GM12878 (cell line): ENCODE data around the gene RNF175. TPM values are rescaled to one million over a fixed set of nuclear protein-coding genes. Genes with fewer than 3 reads are reported as not detected.

ENCODE experiments used
- ATAC-seq: fragments of 200-7000 bp; cut with Tn5 transposase; 3 replicates; pipeline ENCODE4 v1.9.1; 2020; ENCODE audit warnings: mild to moderate bottlenecking, moderate library complexity
- Bru-seq: library from RNA; stranded (reverse); fragments of 400-500 nt; gene quantifications from one replicate; lab custom pipeline; 2021; lab: Mats Ljungman, UMichigan
- BruChase-seq, 2 experiments: library from RNA; stranded (reverse); fragments of 400-500 nt; gene quantifications; one replicate each; lab custom pipeline; 2021; lab: Mats Ljungman, UMichigan
- BruUV-seq: library from RNA; stranded (reverse); fragments of 400-500 nt; replicated peaks from 2 replicates; lab custom pipeline; 2021; lab: Mats Ljungman, UMichigan
- CTCF ChIA-PET: fragments of 300-600 bp; sonication (Branson Sonifier 250); formaldehyde crosslinking; extraction: SDS; loops from one replicate; lab custom pipeline; 2021; ENCODE audit warnings: inconsistent platforms; lab: Yijun Ruan, JAX
- POLR2A ChIA-PET: fragments of 350-600 bp; formaldehyde crosslinking; extraction: SDS; loops from one replicate; lab custom pipeline; 2021; ENCODE audit warnings: inconsistent platforms; lab: Charles Lee
- RAD21 ChIA-PET: fragments of 300-600 bp; sonication (Branson Sonifier 250); formaldehyde crosslinking; loops from one replicate; lab custom pipeline; 2023; ENCODE audit warnings: antibody characterized with exemption; ENCODE audit not compliant: unreplicated experiment; lab: Charles Lee
- SMC1A ChIA-PET: fragments of 300-600 bp; sonication (Branson Sonifier 250); formaldehyde crosslinking; loops from one replicate; lab custom pipeline; 2023; ENCODE audit not compliant: unreplicated experiment, uncharacterized antibody; lab: Charles Lee
- DNase-seq: peaks from one replicate; pipeline ENCODE4 v3.0.0-alpha.2; 2011; ENCODE audit warnings: low read depth, low spot score
- FAIRE-seq: peaks from 3 replicates; lab custom pipeline; 2011; peaks lifted over from hg19 to GRCh38; lab: Jason Lieb, UNC
- H2AFZ ChIP-seq: 2 replicates; pipeline ENCODE4 v1.6.0; 2011; ENCODE audit warnings: low read depth, low read length, control low read depth; ENCODE audit not compliant: control insufficient read depth
- H3K27ac ChIP-seq: 2 replicates; pipeline ENCODE4 v1.5.1; 2011; ENCODE audit warnings: control low read depth; ENCODE audit not compliant: control insufficient read depth, insufficient read depth
- H3K27me3 ChIP-seq, 2 experiments: replicated peaks in 1 of 2; 2 replicates each; pipeline versions ENCODE4 v1.6.0 to v1.6.1; 2011; ENCODE audit warnings: low read length in 1 of 2; ENCODE audit not compliant: control insufficient read depth in 2 of 2, insufficient read depth in 2 of 2
- H3K36me3 ChIP-seq, 2 experiments: 2 replicates each; pipeline ENCODE4 v1.5.1; 2011; ENCODE audit warnings: low read length in 1 of 2; ENCODE audit not compliant: control insufficient read depth in 2 of 2, insufficient read depth in 2 of 2
- H3K4me1 ChIP-seq: 2 replicates; pipeline ENCODE4 v1.6.1; 2011; ENCODE audit warnings: mild to moderate bottlenecking, low read length, moderate library complexity, mixed read lengths; ENCODE audit not compliant: control insufficient read depth, insufficient read depth
- H3K4me2 ChIP-seq: 2 replicates; pipeline ENCODE4 v1.6.0; 2011; ENCODE audit warnings: control low read depth; ENCODE audit not compliant: control insufficient read depth, insufficient read depth
- H3K4me3 ChIP-seq: fragments of 200-600 bp; sonication (generic); 2 replicates; pipeline ENCODE4 v1.5.1; 2016
- H3K79me2 ChIP-seq: 2 replicates; pipeline ENCODE4 v1.6.0; 2011; ENCODE audit warnings: low read length; ENCODE audit not compliant: control insufficient read depth, insufficient read depth
- H3K9ac ChIP-seq: 2 replicates; pipeline ENCODE4 v1.8.0; 2011; ENCODE audit warnings: low read length, control low read depth, mixed read lengths; ENCODE audit not compliant: control insufficient read depth, insufficient read depth
- H3K9me3 ChIP-seq: replicated peaks from 3 replicates; pipeline ENCODE4 v1.5.1; 2011; ENCODE audit warnings: mild to moderate bottlenecking, low read length; ENCODE audit not compliant: control insufficient read depth, insufficient read depth
- H4K20me1 ChIP-seq: 2 replicates; pipeline ENCODE4 v1.6.0; 2011; ENCODE audit not compliant: control insufficient read depth, insufficient read depth
- LARP7 ChIP-seq: fragments of 450-650 bp; IDR thresholded peaks from 2 replicates; pipeline ENCODE4 v1.6.1; 2017; ENCODE audit warnings: mild to moderate bottlenecking
- RB1 ChIP-seq: fragments of 450-650 bp; formaldehyde crosslinking; IDR thresholded peaks from 2 replicates; pipeline ENCODE4 v1.6.1; 2017; ENCODE audit warnings: mild to moderate bottlenecking, borderline replicate concordance
- SUZ12 ChIP-seq: fragments of 200-600 bp; sonication (generic); IDR thresholded peaks from one replicate; pipeline ENCODE4 v1.6.1; 2018; ENCODE audit warnings: antibody characterized with exemption, mild to moderate bottlenecking; ENCODE audit not compliant: unreplicated experiment
- WGBS: methylation state at CpG from one replicate; pipeline ENCODE4 v1.1.6; 2016; ENCODE audit warnings: low lambda C conversion rate; ENCODE audit not compliant: insufficient replicate concordance, insufficient coverage; ENCODE audit errors: missing lambda C conversion rate; 5-methylcytosine and 5-hydroxymethylcytosine counted together
- in situ Hi-C: fragments of 300-500 bp; cut with MboI; formaldehyde crosslinking; loops from 9 replicates; pipeline ENCODE4 v1.14.3; 2018; ENCODE audit warnings: mixed read lengths
- intact Hi-C: fragments of 100-400 bp; cut with micrococcal nuclease; formaldehyde crosslinking; loops from one replicate; pipeline ENCODE4 v1.14.2; 2022; ENCODE audit not compliant: unreplicated experiment
- long read RNA-seq, 2 experiments: library from polyadenylated mRNA; unstranded; transcript quantifications; one replicate each; pipeline ENCODE4 v2.0.0, GENCODE V29; 2019 to 2020
- polyA minus RNA-seq, 3 experiments: library from RNA; depleted of rRNA, polyadenylated mRNA; stranded (reverse); fragments of >200 nt; gene quantifications; 2 replicates each; pipeline ENCODE4 v1.2.3, GENCODE V29; 2011
- polyA plus RNA-seq, 11 experiments: library from polyadenylated mRNA; depleted of rRNA in 4 of 11; unstranded in 6 of 11; stranded (reverse) in 5 of 11; fragments of >200 nt; fragmentation: Nextera tagmentation in 4 of 11; fragmentation: Illumina TruSeq in 1 of 11; extraction: Ambion mirVana in 4 of 11; extraction: Trizol in 1 of 11; gene quantifications; 1 replicate in 1 of 11; 2 replicates in 10 of 11; pipeline versions ENCODE4 v1.2.1 to v1.2.3, GENCODE V29; 2011 to 2016; ENCODE audit warnings: inconsistent platforms in 2 of 11, missing spikeins in 2 of 11, low read depth in 1 of 11
- total RNA-seq, 4 experiments: library from RNA; depleted of rRNA in 3 of 4; stranded (reverse); fragments of >200 nt in 3 of 4; fragmentation: Illumina TruSeq in 1 of 4; extraction: Trizol in 1 of 4; gene quantifications; 2 replicates each; pipeline versions ENCODE4 v1.2.1 to v1.2.3, GENCODE V29; 2013 to 2021

Gene RNF175
- not detected in 2 replicates for total RNA-seq (2013; cell fraction: nucleolus; rRNA removed)
- total RNA-seq (2014; rRNA removed) (not detected in 2 replicates), total RNA-seq (2014; rRNA removed; fragmentation: Illumina TruSeq; extraction: Trizol) (not detected in 2 replicates), total RNA-seq (2021) (not detected in 2 replicates), polyA plus RNA-seq (2011; rRNA removed) (not detected in 2 replicates), polyA plus RNA-seq (2014; fragmentation: Illumina TruSeq; extraction: Trizol) (not detected in 2 replicates), polyA plus RNA-seq (2014; fragmentation: Nextera tagmentation; extraction: Ambion mirVana) (not detected), polyA plus RNA-seq (2014; rRNA removed) (not detected in 2 replicates), polyA plus RNA-seq (2016; fragmentation: Nextera tagmentation; extraction: Ambion mirVana) (not detected), polyA minus RNA-seq (2011; rRNA and poly(A)+ RNA removed) (not detected in 2 replicates), Bru-seq, nascent RNA (not detected), BruChase-seq, experiment 1, labeled RNA remaining after a 6-hour chase (not detected), BruChase-seq, experiment 2, labeled RNA remaining after a 2-hour chase (not detected)
- polyA plus RNA-seq (2011; ENCODE audit: low read depth) = not detected
- not detected in 2 replicates for polyA plus RNA-seq (2011; cell fraction: cytosol; rRNA removed)
- not detected in 2 replicates for polyA plus RNA-seq (2011; cell fraction: nucleus; rRNA removed)
- not detected in 2 replicates for polyA plus RNA-seq (2012)
- polyA minus RNA-seq (2011; cell fraction: cytosol; rRNA and poly(A)+ RNA removed) = not detected in 2 replicates
- polyA minus RNA-seq (2011; cell fraction: nucleus; rRNA and poly(A)+ RNA removed) = not detected in 2 replicates
- long read RNA-seq, experiment 1 = 0 reads
- long read RNA-seq, experiment 2 = 0 reads

- Histone ChIP-seq H3K36me3 (no peaks in the 10 kb centered on the region), H3K4me1 (no peaks in the 10 kb centered on the region), H3K4me2 (no peak within 1 kb of the TSS), H3K4me3 (no peak within 1 kb of the TSS), H3K27me3 (peaks cover 4 to 10% of the 10 kb centered on the region in 2 experiments), H2AFZ (no peak within 1 kb of the TSS), H3K27ac (no peak within 1 kb of the TSS), H3K9ac (no peak within 1 kb of the TSS), H4K20me1 (no peaks in the 10 kb centered on the region), H3K79me2 (no peaks in the 10 kb centered on the region), H3K9me3 (no peaks in the 10 kb centered on the region; the same call in 2 of the 3 replicates)
- ATAC-seq = no peak
- SMC1A ChIA-PET = no interaction called here
- CTCF ChIA-PET = no interaction called here
- no peak for DNase-seq
- peak; percentile 49 for TF ChIP-seq SUZ12
- TF ChIP-seq RB1 = no peak
- TF ChIP-seq LARP7 = no peak
- in situ Hi-C loops = no loop called here
- BruUV-seq = no TSS peak
- WGBS = 49% methylated on average over 46 of the region's 76 CpGs
- FAIRE-seq = no peak
- POLR2A ChIA-PET = no interaction called here
- intact Hi-C loops = no loop called here
- RAD21 ChIA-PET = no interaction called here
These were observed at the start of gene RNF175 for GRCh38 chr4:153759407-153760316. Gene RNF175, minus strand, starts transcription at chr4:153760024. Its CDS starts 162 bp downstream, at chr4:153759862.
